ENCODE results near the gene C14orf132. TPM values are rescaled to one million over a fixed set of nuclear protein-coding genes. Genes with fewer than 3 reads are reported as not detected.

Gene C14orf132
- total and polyA plus RNA-seq, 2 donors (not counting 1 experiment from before 2014, with no cell fraction given) = 0.30 to 0.85 TPM

GRCh38 chr14:96106891-96107290 is 67.7 kb downstream of the C14orf132 start:
- Histone ChIP-seq H3K36me3 (replicated peaks in 1 of 2; ENCODE audit: control extremely low read depth in 1 of 2, control insufficient read depth in 1 of 2, extremely low read depth in 1 of 2, insufficient read depth in 2 of 2, low read length in 1 of 2) (no peaks in the 10 kb centered on the region), H3K9me3 (ENCODE audit: control extremely low read depth in 1 of 3, control insufficient read depth in 2 of 3, insufficient read depth in 1 of 3, low read length in 2 of 3) (peaks cover 0 to 21% (median 0%) of the 10 kb centered on the region in 3 donors), H3K27ac (ENCODE audit: low read length in 2 of 2) (no peak overlapping the region), H3K4me3 (ENCODE audit: control extremely low read depth in 1 of 5, extremely low read depth in 1 of 5, insufficient read depth in 1 of 5, low read depth in 2 of 5, low read length in 4 of 5) (no peak overlapping the region), H3K27me3 (replicated peaks in 1 of 4; ENCODE audit: control extremely low read depth in 1 of 4, control insufficient read depth in 3 of 4, insufficient read depth in 4 of 4, low read length in 3 of 4) (peaks cover 0 to 3% (median 1%) of the 10 kb centered on the region in 4 experiments), H3K4me2 (replicated peaks; ENCODE audit: low read depth, low read length, poor library complexity, severe bottlenecking) (no peak overlapping the region), H3K9ac (ENCODE audit: low read length) (no peak overlapping the region), H4K20me1 (ENCODE audit: control insufficient read depth, insufficient read depth, low read length, poor library complexity, severe bottlenecking) (no peaks in the 10 kb centered on the region), H3K4me1 (ENCODE audit: control insufficient read depth in 2 of 2, insufficient read depth in 2 of 2, low read length in 2 of 2) (no peaks in the 10 kb centered on the region), H3K79me2 (ENCODE audit: control insufficient read depth, insufficient read depth, low read length) (no peaks in the 10 kb centered on the region), H2AFZ (ENCODE audit: insufficient read depth, low read depth, low read length, poor library complexity, severe bottlenecking) (no peak overlapping the region)
- Mint-ChIP-seq H3K9me3 (ENCODE audit: insufficient read depth) (no peaks in the 10 kb centered on the region), H3K4me1 (no peaks in the 10 kb centered on the region), H3K4me3 (no peak overlapping the region), H3K27me3 (peaks cover 19% of the 10 kb centered on the region), H3K27ac (no peak overlapping the region)
- WGBS (ENCODE audit: insufficient coverage) = no CpG with 5 or more reads among the region's 6 CpGs
- TF ChIP-seq EZH2 (IDR thresholded peaks at IDR 0.05; ENCODE audit: borderline replicate concordance, insufficient read depth, low read depth, low read length, poor library complexity, severe bottlenecking) = no peak
- TF ChIP-seq, protein P1, sequence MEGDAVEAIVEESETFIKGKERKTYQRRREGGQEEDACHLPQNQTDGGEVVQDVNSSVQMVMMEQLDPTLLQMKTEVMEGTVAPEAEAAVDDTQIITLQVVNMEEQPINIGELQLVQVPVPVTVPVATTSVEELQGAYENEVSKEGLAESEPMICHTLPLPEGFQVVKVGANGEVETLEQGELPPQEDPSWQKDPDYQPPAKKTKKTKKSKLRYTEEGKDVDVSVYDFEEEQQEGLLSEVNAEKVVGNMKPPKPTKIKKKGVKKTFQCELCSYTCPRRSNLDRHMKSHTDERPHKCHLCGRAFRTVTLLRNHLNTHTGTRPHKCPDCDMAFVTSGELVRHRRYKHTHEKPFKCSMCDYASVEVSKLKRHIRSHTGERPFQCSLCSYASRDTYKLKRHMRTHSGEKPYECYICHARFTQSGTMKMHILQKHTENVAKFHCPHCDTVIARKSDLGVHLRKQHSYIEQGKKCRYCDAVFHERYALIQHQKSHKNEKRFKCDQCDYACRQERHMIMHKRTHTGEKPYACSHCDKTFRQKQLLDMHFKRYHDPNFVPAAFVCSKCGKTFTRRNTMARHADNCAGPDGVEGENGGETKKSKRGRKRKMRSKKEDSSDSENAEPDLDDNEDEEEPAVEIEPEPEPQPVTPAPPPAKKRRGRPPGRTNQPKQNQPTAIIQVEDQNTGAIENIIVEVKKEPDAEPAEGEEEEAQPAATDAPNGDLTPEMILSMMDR (IDR thresholded peaks at IDR 0.05) = no peak
- ChIA-PET POLR2A (no interaction called here), CTCF (no interaction called here)
- intact Hi-C loops (cut with micrococcal nuclease) = no loop called here
- no peak for ATAC-seq (ENCODE audit: low read depth)
- DNase-seq = no peak

- H3K9ac ChIP-seq (ENCODE audit: low read length) = no peak overlapping the region
- no peaks in the 10 kb centered on the region for H3K4me1 ChIP-seq (ENCODE audit: control insufficient read depth in 2 of 2, insufficient read depth in 2 of 2, low read length in 2 of 2)
- H3K9me3 ChIP-seq (ENCODE audit: control extremely low read depth in 1 of 3, control insufficient read depth in 2 of 3, insufficient read depth in 1 of 3, low read length in 2 of 3) = peaks cover 0 to 21% (median 0%) of the 10 kb centered on the region in 3 donors
- Mint-ChIP-seq H3K9me3 (ENCODE audit: insufficient read depth) (no peaks in the 10 kb centered on the region), H3K27me3 (peaks cover 23% of the 10 kb centered on the region), H3K27ac (no peak overlapping the region), H3K4me3 (no peak overlapping the region), H3K4me1 (no peaks in the 10 kb centered on the region)
- no peaks in the 10 kb centered on the region for H3K79me2 ChIP-seq (ENCODE audit: control insufficient read depth, insufficient read depth, low read length)
- ChIA-PET CTCF (no interaction called here), POLR2A (no interaction called here)
- H2AFZ ChIP-seq (ENCODE audit: insufficient read depth, low read depth, low read length, poor library complexity, severe bottlenecking) = no peak overlapping the region
- no peaks in the 10 kb centered on the region for H4K20me1 ChIP-seq (ENCODE audit: control insufficient read depth, insufficient read depth, low read length, poor library complexity, severe bottlenecking)
- H3K4me3 ChIP-seq (ENCODE audit: control extremely low read depth in 1 of 5, extremely low read depth in 1 of 5, insufficient read depth in 1 of 5, low read depth in 2 of 5, low read length in 4 of 5) = no peak overlapping the region
- H3K4me2 ChIP-seq (replicated peaks; ENCODE audit: low read depth, low read length, poor library complexity, severe bottlenecking) = no peak overlapping the region
- DNase-seq (no peak), ATAC-seq (ENCODE audit: low read depth) (no peak)
- 90% methylated on average over 3 of the region's 5 CpGs for WGBS (ENCODE audit: insufficient coverage)
- H3K27me3 ChIP-seq (replicated peaks in 1 of 4; ENCODE audit: control extremely low read depth in 1 of 4, control insufficient read depth in 3 of 4, insufficient read depth in 4 of 4, low read length in 3 of 4) = peaks cover 0 to 3% (median 1%) of the 10 kb centered on the region in 4 experiments
- intact Hi-C loops (cut with micrococcal nuclease) = no loop called here
- TF ChIP-seq EZH2 (IDR thresholded peaks at IDR 0.05; ENCODE audit: borderline replicate concordance, insufficient read depth, low read depth, low read length, poor library complexity, severe bottlenecking) = no peak
- TF ChIP-seq, protein P1 (IDR thresholded peaks at IDR 0.05) = no peak
- no peaks in the 10 kb centered on the region for H3K36me3 ChIP-seq (replicated peaks in 1 of 2; ENCODE audit: control extremely low read depth in 1 of 2, control insufficient read depth in 1 of 2, extremely low read depth in 1 of 2, insufficient read depth in 2 of 2, low read length in 1 of 2)
- no peak overlapping the region for H3K27ac ChIP-seq (ENCODE audit: low read length in 2 of 2)
These were observed 69.1 kb downstream of the C14orf132 start for GRCh38 chr14:96108061-96108795.

All from B cell (primary cell).